H9 (cell line): Measurements from ENCODE around the gene PAPLN. TPM values are rescaled to one million over a fixed set of nuclear protein-coding genes. Genes with fewer than 3 reads are reported as not detected.

Experiments used
- DNase-seq: peaks from one replicate; pipeline ENCODE4 v3.0.0-alpha.2; 2017
- H2AFZ ChIP-seq: one replicate; pipeline ENCODE4 v1.6.1; 2013; ENCODE audit warnings: mild to moderate bottlenecking, low read length, control low read depth, moderate library complexity
- H2AK5ac ChIP-seq: 2 replicates; pipeline ENCODE4 v1.6.1; 2013; ENCODE audit warnings: low read length, control low read depth, mixed read lengths; ENCODE audit not compliant: insufficient read length
- H2BK120ac ChIP-seq: one replicate; pipeline ENCODE4 v1.6.1; 2013; ENCODE audit warnings: low read depth, mild to moderate bottlenecking, low read length, control low read depth, inconsistent platforms; ENCODE audit not compliant: poor library complexity, severe bottlenecking
- H2BK12ac ChIP-seq: 2 replicates; pipeline ENCODE4 v1.6.1; 2013; ENCODE audit warnings: low read length, control low read depth, mixed read lengths, low read depth; ENCODE audit not compliant: insufficient read length
- H2BK15ac ChIP-seq: 2 replicates; pipeline ENCODE4 v1.6.1; 2013; ENCODE audit warnings: low read depth, low read length, control low read depth
- H2BK20ac ChIP-seq: one replicate; pipeline ENCODE4 v1.6.1; 2013; ENCODE audit warnings: low read depth, mild to moderate bottlenecking, low read length, control low read depth, inconsistent platforms; ENCODE audit not compliant: poor library complexity, severe bottlenecking
- H2BK5ac ChIP-seq: 2 replicates; pipeline ENCODE4 v1.6.1; 2013; ENCODE audit warnings: low read length, control low read depth, mixed read lengths; ENCODE audit not compliant: insufficient read length
- H3K14ac ChIP-seq: 2 replicates; pipeline ENCODE4 v1.6.1; 2013; ENCODE audit warnings: low read length, control low read depth; ENCODE audit not compliant: insufficient read depth
- H3K18ac ChIP-seq: 2 replicates; pipeline ENCODE4 v1.6.1; 2013; ENCODE audit warnings: low read depth, mild to moderate bottlenecking, mixed read lengths, low read length, control low read depth; ENCODE audit not compliant: insufficient read length
- H3K23ac ChIP-seq: 2 replicates; pipeline ENCODE4 v1.6.1; 2013; ENCODE audit warnings: low read length, control low read depth, mixed read lengths, low read depth; ENCODE audit not compliant: insufficient read length
- H3K23me2 ChIP-seq: 2 replicates; pipeline ENCODE4 v1.6.1; 2013; ENCODE audit warnings: low read depth, mild to moderate bottlenecking, mixed read lengths, low read length, control low read depth; ENCODE audit not compliant: insufficient read length, poor library complexity, severe bottlenecking
- H3K27ac ChIP-seq: 2 replicates; pipeline ENCODE4 v1.5.1; 2013; ENCODE audit warnings: low read length, control low read depth, mixed read lengths, low read depth; ENCODE audit not compliant: insufficient read length
- H3K27me3 ChIP-seq: 2 replicates; pipeline ENCODE4 v1.6.1; 2013; ENCODE audit warnings: low read length, control low read depth, inconsistent platforms; ENCODE audit not compliant: insufficient read depth
- H3K4ac ChIP-seq: 2 replicates; pipeline ENCODE4 v1.6.1; 2013; ENCODE audit warnings: low read depth, mild to moderate bottlenecking, control low read depth, inconsistent platforms, low read length, moderate library complexity
- H3K4me1 ChIP-seq: 2 replicates; pipeline ENCODE4 v1.6.1; 2013; ENCODE audit warnings: low read length, control low read depth, inconsistent platforms; ENCODE audit not compliant: insufficient read depth
- H3K4me2 ChIP-seq: 2 replicates; pipeline ENCODE4 v1.6.1; 2013; ENCODE audit warnings: low read length, control low read depth, mixed read lengths; ENCODE audit not compliant: insufficient read length, insufficient read depth
- H3K56ac ChIP-seq: 2 replicates; pipeline ENCODE4 v1.6.1; 2013; ENCODE audit warnings: low read depth, mild to moderate bottlenecking, mixed read lengths, low read length, control low read depth; ENCODE audit not compliant: insufficient read length
- H3K79me1 ChIP-seq: 2 replicates; pipeline ENCODE4 v1.6.1; 2013; ENCODE audit warnings: low read depth, mild to moderate bottlenecking, moderate library complexity, low read length, control low read depth, inconsistent platforms; ENCODE audit not compliant: insufficient read depth, poor library complexity, severe bottlenecking
- H3K79me2 ChIP-seq: 2 replicates; pipeline ENCODE4 v1.6.1; 2013; ENCODE audit warnings: low read length, control low read depth, inconsistent platforms; ENCODE audit not compliant: insufficient read depth
- H3K9ac ChIP-seq: 2 replicates; pipeline ENCODE4 v1.6.1; 2013; ENCODE audit warnings: low read length, control low read depth, mixed read lengths; ENCODE audit not compliant: insufficient read length; ENCODE audit errors: extremely low read depth
- H3K9me3 ChIP-seq: one replicate; pipeline ENCODE4 v1.6.1; 2013; ENCODE audit warnings: low read depth, low read length, inconsistent platforms; ENCODE audit not compliant: control insufficient read depth
- H3T11ph ChIP-seq: one replicate; pipeline ENCODE4 v1.6.1; 2013; ENCODE audit warnings: mild to moderate bottlenecking, low read length, control low read depth, inconsistent platforms
- H4K20me1 ChIP-seq: one replicate; pipeline ENCODE4 v1.6.1; 2013; ENCODE audit not compliant: control insufficient read depth, insufficient read length, insufficient read depth
- H4K5ac ChIP-seq: 2 replicates; pipeline ENCODE4 v1.6.1; 2013; ENCODE audit warnings: low read depth, mild to moderate bottlenecking, mixed read lengths, low read length, control low read depth; ENCODE audit not compliant: insufficient read length
- H4K8ac ChIP-seq: replicated peaks from 2 replicates; pipeline ENCODE4 v1.6.1; 2013; ENCODE audit warnings: low read length, control low read depth, mixed read lengths, low read depth; ENCODE audit not compliant: insufficient read length
- H4K91ac ChIP-seq: 2 replicates; pipeline ENCODE4 v1.6.1; 2013; ENCODE audit warnings: low read depth, mild to moderate bottlenecking, moderate library complexity, mixed read lengths, low read length, control low read depth; ENCODE audit not compliant: insufficient read length
- H3K27ac Mint-ChIP-seq, 3 experiments: 2 replicates in 2 of 3; 3 replicates in 1 of 3; pipeline ENCODE4 v1.8.0; 2020 to 2021; ENCODE audit warnings: mixed read lengths in 3 of 3, mild to moderate bottlenecking in 1 of 3, moderate library complexity in 1 of 3
- H3K27me3 Mint-ChIP-seq: 2 replicates; pipeline ENCODE4 v1.8.0; 2021; ENCODE audit warnings: low read depth, mild to moderate bottlenecking, moderate library complexity, mixed read lengths
- H3K36me3 Mint-ChIP-seq, 3 experiments: 2 replicates in 2 of 3; 3 replicates in 1 of 3; pipeline ENCODE4 v1.8.0; 2020 to 2021; ENCODE audit warnings: low read depth in 3 of 3, mixed read lengths in 3 of 3; ENCODE audit not compliant: insufficient read depth in 1 of 3
- H3K4me1 Mint-ChIP-seq, 2 experiments: 2 replicates each; pipeline ENCODE4 v1.8.0; 2020; ENCODE audit warnings: mixed read lengths in 2 of 2
- H3K4me3 Mint-ChIP-seq, 2 experiments: 2 replicates in 1 of 2; 3 replicates in 1 of 2; pipeline ENCODE4 v1.8.0; 2020 to 2021; ENCODE audit warnings: mild to moderate bottlenecking in 2 of 2, mixed read lengths in 2 of 2, moderate library complexity in 1 of 2
- H3K9me3 Mint-ChIP-seq, 2 experiments: 2 replicates in 1 of 2; 3 replicates in 1 of 2; pipeline ENCODE4 v1.8.0; 2020; ENCODE audit warnings: mild to moderate bottlenecking in 2 of 2, mixed read lengths in 2 of 2, moderate library complexity in 1 of 2
- WGBS: extraction: QIAGEN DNeasy Blood & Tissue Kit; methylation state at CpG from one replicate; pipeline ENCODE4 v1.1.7; 2013; ENCODE audit warnings: missing lambda C conversion rate, low lambda C conversion rate, mixed read lengths; ENCODE audit not compliant: insufficient read length; ENCODE audit errors: extremely low coverage; 5-methylcytosine and 5-hydroxymethylcytosine counted together
- total RNA-seq: library from RNA; stranded (reverse); gene quantifications from 2 replicates; pipeline ENCODE4 v1.2.1, GENCODE V29; 2021
- TF ChIP-seq, protein P1 (sequence below): fragments of 200-600 bp; sonication (generic); conservative IDR thresholded peaks from 3 replicates; pipeline ENCODE4 v1.8.0; 2021; ENCODE audit warnings: antibody characterized with exemption, mild to moderate bottlenecking

PAPLN gene
- total RNA-seq, 1 experiment from 2014 or later: 8.5 TPM

DNA sequence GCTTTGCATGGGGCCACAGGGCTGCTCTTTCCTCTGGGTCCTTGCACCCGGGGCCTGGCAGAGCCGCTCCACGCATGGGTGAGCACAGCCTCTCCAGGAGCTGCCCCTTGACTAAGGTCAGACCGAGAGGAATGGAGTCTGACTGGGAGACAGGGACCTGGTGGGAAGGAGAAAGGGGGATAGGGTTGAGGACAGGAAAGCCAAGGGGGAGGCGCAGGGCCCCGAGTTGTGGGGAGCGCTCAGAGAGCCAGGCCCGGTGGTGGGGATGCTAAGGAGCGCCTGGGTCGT is 16.0 kb downstream of the PAPLN start:
- H3K36me3 Mint-ChIP-seq: peaks cover 0 to 2% (median 0%) of the 10 kb centered on the region in 3 experiments; a peak in 1 of 7 replicates
- Histone ChIP-seq H3K27me3 (no peaks in the 10 kb centered on the region), H3K56ac (no peak overlapping the region), H4K20me1 (no peaks in the 10 kb centered on the region), H2BK120ac (no peak overlapping the region), H2BK12ac (no peak overlapping the region), H3K27ac (no peak overlapping the region), H4K8ac (no peak overlapping the region), H3K23me2 (no peaks in the 10 kb centered on the region), H3K18ac (no peak overlapping the region), H3K23ac (no peak overlapping the region), H2BK20ac (no peak overlapping the region), H3K14ac (no peak overlapping the region), H3T11ph (no peak overlapping the region), H3K9ac (no peak overlapping the region), H3K4me2 (no peak overlapping the region), H2AFZ (no peak overlapping the region), H2BK15ac (no peak overlapping the region), H4K5ac (no peak overlapping the region), H4K91ac (no peak overlapping the region), H3K4me1 (no peaks in the 10 kb centered on the region), H2BK5ac (no peak overlapping the region), H3K4ac (no peak overlapping the region), H3K79me1 (no peaks in the 10 kb centered on the region), H2AK5ac (no peak overlapping the region), H3K9me3 (no peaks in the 10 kb centered on the region), H3K79me2 (no peaks in the 10 kb centered on the region)
- H3K27me3 Mint-ChIP-seq: no peaks in the 10 kb centered on the region; the same call in 1 of the 2 replicates
- no CpG with 5 or more reads among the region's 10 CpGs for WGBS
- no peak overlapping the region for H3K4me3 Mint-ChIP-seq
- no peaks in the 10 kb centered on the region for H3K9me3 Mint-ChIP-seq
- 0 out of 4 replicates have a peak, but pooled peaks cover 0 to 4% of the 10 kb centered on the region in 2 experiments for H3K4me1 Mint-ChIP-seq
- TF ChIP-seq, protein P1, sequence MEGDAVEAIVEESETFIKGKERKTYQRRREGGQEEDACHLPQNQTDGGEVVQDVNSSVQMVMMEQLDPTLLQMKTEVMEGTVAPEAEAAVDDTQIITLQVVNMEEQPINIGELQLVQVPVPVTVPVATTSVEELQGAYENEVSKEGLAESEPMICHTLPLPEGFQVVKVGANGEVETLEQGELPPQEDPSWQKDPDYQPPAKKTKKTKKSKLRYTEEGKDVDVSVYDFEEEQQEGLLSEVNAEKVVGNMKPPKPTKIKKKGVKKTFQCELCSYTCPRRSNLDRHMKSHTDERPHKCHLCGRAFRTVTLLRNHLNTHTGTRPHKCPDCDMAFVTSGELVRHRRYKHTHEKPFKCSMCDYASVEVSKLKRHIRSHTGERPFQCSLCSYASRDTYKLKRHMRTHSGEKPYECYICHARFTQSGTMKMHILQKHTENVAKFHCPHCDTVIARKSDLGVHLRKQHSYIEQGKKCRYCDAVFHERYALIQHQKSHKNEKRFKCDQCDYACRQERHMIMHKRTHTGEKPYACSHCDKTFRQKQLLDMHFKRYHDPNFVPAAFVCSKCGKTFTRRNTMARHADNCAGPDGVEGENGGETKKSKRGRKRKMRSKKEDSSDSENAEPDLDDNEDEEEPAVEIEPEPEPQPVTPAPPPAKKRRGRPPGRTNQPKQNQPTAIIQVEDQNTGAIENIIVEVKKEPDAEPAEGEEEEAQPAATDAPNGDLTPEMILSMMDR: no peak
- no peak overlapping the region; a peak in 1 of 7 replicates for H3K27ac Mint-ChIP-seq
- no peak for DNase-seq
